HEK293 (cell line): ENCODE results near the gene CD207.

Experiments
- CTCF ChIA-PET: fragments of 350-600 bp; formaldehyde crosslinking; extraction: SDS; loops from one replicate; lab custom pipeline; 2021; ENCODE audit warnings: antibody characterized with exemption; lab: Yijun Ruan, JAX
- POLR2A ChIA-PET: fragments of 300-600 bp; formaldehyde crosslinking; extraction: SDS; loops from one replicate; lab custom pipeline; 2020; ENCODE audit warnings: antibody characterized with exemption, inconsistent platforms; lab: Yijun Ruan, JAX
- H3K27ac ChIP-seq: fragments of 200-500 bp; sonication (Bioruptor generic); 2 replicates; pipeline ENCODE4 v1.5.1; 2014; ENCODE audit warnings: low read depth, low read length, control low read depth, inconsistent platforms; ENCODE audit errors: extremely low read depth
- H3K36me3 ChIP-seq, 2 experiments: fragments of 200-500 bp in 1 of 2; sonication (Bioruptor generic) in 1 of 2; 1 replicate in 1 of 2; 2 replicates in 1 of 2; pipeline ENCODE4 v1.5.1; 2014 to 2017; ENCODE audit warnings: inconsistent platforms in 2 of 2, low read length in 2 of 2; ENCODE audit not compliant: control insufficient read depth in 2 of 2, insufficient read depth in 1 of 2
- H3K4me1 ChIP-seq: fragments of 200-500 bp; sonication (Bioruptor generic); 2 replicates; pipeline ENCODE4 v1.5.1; 2014; ENCODE audit warnings: mild to moderate bottlenecking, low read length, inconsistent platforms; ENCODE audit not compliant: control insufficient read depth, insufficient read depth
- H3K4me3 ChIP-seq: 2 replicates; pipeline ENCODE4 v1.5.1; 2011; ENCODE audit warnings: low read depth, mild to moderate bottlenecking, control low read depth, low read length, moderate library complexity
- H3K9me3 ChIP-seq: fragments of 200-500 bp; sonication (Bioruptor generic); 2 replicates; pipeline ENCODE4 v1.5.1; 2014; ENCODE audit warnings: low read depth, low read length, inconsistent platforms; ENCODE audit not compliant: control insufficient read depth, insufficient read depth
- HOXA7 ChIP-seq: sonication (generic); formaldehyde crosslinking; IDR thresholded peaks from 2 replicates; pipeline ENCODE4 v1.8.1; 2022; ENCODE audit warnings: missing genetic modification reagents, borderline replicate concordance
- REPIN1 ChIP-seq: fragments of 450-650 bp; formaldehyde crosslinking; IDR thresholded peaks from 2 replicates; pipeline ENCODE4 v1.5.1; 2017; ENCODE audit warnings: missing biosample characterization, missing genetic modification characterization, low read depth
- ZBTB20 ChIP-seq: fragments of 450-650 bp; formaldehyde crosslinking; IDR thresholded peaks from 2 replicates; pipeline ENCODE4 v1.5.1; 2016; ENCODE audit warnings: missing biosample characterization, missing genetic modification characterization
- ZFP3 ChIP-seq: fragments of 450-650 bp; formaldehyde crosslinking; IDR thresholded peaks from 2 replicates; pipeline ENCODE4 v1.5.1; 2016; ENCODE audit warnings: low read depth, missing biosample characterization, missing genetic modification characterization
- ZNF157 ChIP-seq: fragments of 450-650 bp; formaldehyde crosslinking; IDR thresholded peaks from 2 replicates; pipeline ENCODE4 v1.5.1; 2016; ENCODE audit warnings: missing biosample characterization, missing genetic modification characterization
- ZNF354C ChIP-seq: fragments of 450-650 bp; formaldehyde crosslinking; IDR thresholded peaks from 2 replicates; pipeline ENCODE4 v1.5.1; 2016; ENCODE audit warnings: missing biosample characterization, missing genetic modification characterization, low read depth, borderline replicate concordance
- ZNF555 ChIP-seq: fragments of 450-650 bp; formaldehyde crosslinking; conservative IDR thresholded peaks from 2 replicates; pipeline ENCODE4 v1.5.1; 2017; ENCODE audit warnings: missing biosample characterization, mild to moderate bottlenecking, missing genetic modification characterization, inconsistent platforms
- ZNF558 ChIP-seq: fragments of 450-650 bp; formaldehyde crosslinking; IDR thresholded peaks from 2 replicates; pipeline ENCODE4 v1.5.1; 2016; ENCODE audit warnings: missing biosample characterization, missing genetic modification characterization
- ZNF626 ChIP-seq: fragments of 450-650 bp; sonication (Bioruptor Pico); formaldehyde crosslinking; IDR thresholded peaks from 2 replicates; pipeline ENCODE4 v1.5.1; 2018; ENCODE audit warnings: missing biosample characterization, missing genetic modification characterization, inconsistent platforms
- ZNF654 ChIP-seq: fragments of 450-650 bp; formaldehyde crosslinking; IDR thresholded peaks from 2 replicates; pipeline ENCODE4 v1.5.1; 2016; ENCODE audit warnings: low read depth, missing biosample characterization, missing genetic modification characterization
- ZNF660 ChIP-seq: fragments of 450-650 bp; IDR thresholded peaks from 2 replicates; pipeline ENCODE4 v1.5.1; 2018; ENCODE audit warnings: missing biosample characterization, mild to moderate bottlenecking, missing genetic modification characterization
- ZNF701 ChIP-seq: fragments of 450-650 bp; formaldehyde crosslinking; IDR thresholded peaks from 2 replicates; pipeline ENCODE4 v1.5.1; 2016; ENCODE audit warnings: missing biosample characterization, missing genetic modification characterization
- ZNF776 ChIP-seq: fragments of 450-650 bp; formaldehyde crosslinking; IDR thresholded peaks from 2 replicates; pipeline ENCODE4 v1.5.0; 2017; ENCODE audit warnings: missing biosample characterization, missing genetic modification characterization, borderline replicate concordance
- ZNF785 ChIP-seq: fragments of 450-650 bp; formaldehyde crosslinking; IDR thresholded peaks from 2 replicates; pipeline ENCODE4 v1.5.1; 2016; ENCODE audit warnings: missing biosample characterization, missing genetic modification characterization
- TF ChIP-seq, protein P1 (sequence below): fragments of 450-650 bp; formaldehyde crosslinking; IDR thresholded peaks from 2 replicates; pipeline ENCODE4 v1.5.1; 2016; ENCODE audit warnings: missing biosample characterization, missing genetic modification characterization, low read depth
- TF ChIP-seq, protein P2 (sequence below): fragments of 450-650 bp; IDR thresholded peaks from 2 replicates; pipeline ENCODE4 v1.5.1; 2018; ENCODE audit warnings: missing biosample characterization, mild to moderate bottlenecking, missing genetic modification characterization
- TF ChIP-seq, protein P3 (sequence below): fragments of 450-650 bp; formaldehyde crosslinking; IDR thresholded peaks from 2 replicates; pipeline ENCODE4 v1.5.1; 2016; ENCODE audit warnings: missing biosample characterization, missing genetic modification characterization
- TF ChIP-seq, protein P4 (sequence below): fragments of 450-650 bp; formaldehyde crosslinking; IDR thresholded peaks from 2 replicates; pipeline ENCODE4 v1.5.1; 2016; ENCODE audit warnings: missing biosample characterization, missing genetic modification characterization
- TF ChIP-seq, protein P5 (sequence below): fragments of 450-650 bp; formaldehyde crosslinking; IDR thresholded peaks from 2 replicates; pipeline ENCODE4 v1.5.1; 2016; ENCODE audit warnings: missing biosample characterization, missing genetic modification characterization, borderline replicate concordance

CD207 gene

DNA sequence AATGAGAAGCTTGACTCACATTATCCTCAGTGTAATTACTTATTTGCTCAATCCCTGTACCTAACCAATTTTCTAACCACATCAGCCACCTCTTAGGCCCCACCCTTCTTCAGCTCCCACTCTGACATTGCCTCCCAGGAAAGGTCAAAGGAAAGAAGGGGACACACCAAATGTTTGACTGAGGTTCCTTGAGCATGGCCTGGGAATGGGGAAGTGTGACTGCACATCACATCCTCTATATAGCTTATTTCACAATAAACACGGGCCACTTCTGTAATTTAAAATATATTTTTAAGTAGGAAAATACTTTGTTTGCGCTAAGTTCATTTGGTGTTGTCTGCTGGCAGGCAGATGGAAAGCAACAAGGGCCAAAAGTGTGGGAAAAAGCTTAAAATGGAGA lies 42.2 kb downstream of the CD207 start (continued):
- TF ChIP-seq REPIN1 (tag by site-specific recombination) (no peak), ZNF558 (tag by site-specific recombination) (no peak)

DNA sequence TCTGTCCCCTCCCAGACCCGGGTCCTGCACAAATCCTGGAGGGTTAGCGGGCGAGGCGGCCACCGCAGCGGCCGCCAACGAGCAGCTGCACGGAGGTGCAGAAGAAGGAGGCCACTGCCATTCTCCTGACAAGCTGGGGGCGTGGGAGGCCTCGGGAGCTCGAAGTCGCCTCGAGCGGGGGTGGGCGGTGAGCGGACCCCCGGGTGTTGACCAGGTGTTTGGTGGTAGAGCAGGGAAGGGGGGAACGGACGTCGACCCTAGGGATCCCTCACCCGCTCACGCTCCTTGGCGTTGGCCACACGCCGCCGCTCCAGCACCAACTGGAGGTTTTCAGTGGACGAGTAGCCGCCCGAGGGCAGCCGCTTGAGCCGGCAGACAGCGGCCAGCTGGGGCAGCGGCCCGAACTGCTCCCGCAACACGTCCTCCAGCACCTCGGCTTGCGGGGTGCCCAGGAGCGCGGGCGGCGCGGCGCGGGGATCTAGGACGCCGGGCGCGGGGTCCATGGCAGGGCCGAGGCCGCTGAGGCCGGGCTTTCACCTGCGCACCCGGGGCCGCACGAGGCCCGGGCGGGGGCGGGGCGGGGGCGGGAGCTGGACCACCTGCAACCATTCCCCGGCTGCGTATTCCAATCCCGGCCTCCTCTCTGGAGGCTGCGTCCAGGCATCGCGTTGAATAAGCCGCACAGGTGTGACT lies 45.3 kb downstream of the CD207 start, which contains the start of gene FIGLA:
FIGLA (minus strand) TSS at position 508 of the 693 bp plus-strand sequence; CDS start at position 503, 5 bp downstream.
- Histone ChIP-seq H3K4me1 (no peaks in the 10 kb centered on the region), H3K4me3 (no peak within 1 kb of the TSS), H3K27ac (no peak within 1 kb of the TSS), H3K9me3 (no peaks in the 10 kb centered on the region), H3K36me3 (no peaks in the 10 kb centered on the region)
- TF ChIP-seq ZNF701 (tag by site-specific recombination) (peak; percentile 68; the same call in 1 of the 2 replicates), HOXA7 (CRISPR knock-in tag) (no peak)
- TF ChIP-seq, protein P1, sequence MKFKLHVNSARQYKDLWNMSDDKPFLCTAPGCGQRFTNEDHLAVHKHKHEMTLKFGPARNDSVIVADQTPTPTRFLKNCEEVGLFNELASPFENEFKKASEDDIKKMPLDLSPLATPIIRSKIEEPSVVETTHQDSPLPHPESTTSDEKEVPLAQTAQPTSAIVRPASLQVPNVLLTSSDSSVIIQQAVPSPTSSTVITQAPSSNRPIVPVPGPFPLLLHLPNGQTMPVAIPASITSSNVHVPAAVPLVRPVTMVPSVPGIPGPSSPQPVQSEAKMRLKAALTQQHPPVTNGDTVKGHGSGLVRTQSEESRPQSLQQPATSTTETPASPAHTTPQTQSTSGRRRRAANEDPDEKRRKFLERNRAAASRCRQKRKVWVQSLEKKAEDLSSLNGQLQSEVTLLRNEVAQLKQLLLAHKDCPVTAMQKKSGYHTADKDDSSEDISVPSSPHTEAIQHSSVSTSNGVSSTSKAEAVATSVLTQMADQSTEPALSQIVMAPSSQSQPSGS (tag by site-specific recombination) = no peak
- ChIA-PET CTCF (interaction anchor here (0.6 to 4.5 kb wide), 10 partner anchors 9 to 1715 kb away, joined by 3 to 32 read pairs (median 4); no protein-coding TSS in a partner anchor), POLR2A (no interaction called here)

DNA sequence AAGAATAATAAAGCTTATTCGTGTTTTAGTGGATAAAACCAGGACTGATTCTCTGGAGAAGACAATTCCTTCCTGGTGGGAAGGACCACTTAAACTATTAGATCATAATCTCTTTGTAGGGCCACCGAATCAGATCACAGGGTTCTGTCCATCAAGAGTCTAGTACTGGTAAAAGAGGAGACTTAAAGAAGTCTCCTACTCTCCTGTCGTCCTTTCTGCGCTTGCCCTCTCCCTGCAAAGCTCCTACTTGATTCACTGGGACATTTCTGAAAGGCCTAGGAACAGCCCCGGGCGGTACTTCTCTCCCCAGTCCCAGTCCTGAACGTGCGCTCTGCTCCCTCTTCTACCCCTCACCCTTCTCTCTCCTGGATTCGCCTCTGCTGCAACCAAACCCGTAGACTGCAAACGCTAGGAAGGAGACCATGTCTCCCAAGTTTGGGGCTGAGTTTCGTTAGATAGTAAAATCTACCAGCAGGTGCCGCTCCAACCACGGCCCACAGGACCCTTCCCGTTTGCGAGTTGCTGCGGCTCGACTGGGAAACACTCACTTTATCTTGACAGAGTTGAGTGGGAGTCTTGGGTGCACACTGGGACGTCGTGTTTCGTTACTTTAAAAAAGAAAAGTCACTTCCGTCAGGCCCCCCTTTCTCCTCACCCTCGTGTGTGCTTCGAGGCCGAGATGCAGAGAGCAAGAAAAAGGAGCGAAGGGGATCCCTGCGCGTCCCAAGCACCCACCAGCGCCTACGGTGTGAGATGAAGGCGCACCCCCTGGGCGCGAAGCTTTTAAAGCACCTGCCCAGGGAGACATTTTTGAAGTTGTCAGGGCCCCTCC lies 46.1 kb downstream of the CD207 start:
- Histone ChIP-seq H3K9me3 (no peaks in the 10 kb centered on the region), H3K36me3 (no peaks in the 10 kb centered on the region), H3K4me1 (no peaks in the 10 kb centered on the region), H3K27ac (no peak overlapping the region), H3K4me3 (no peak overlapping the region)
- ChIA-PET POLR2A (no interaction called here), CTCF (interaction anchor here (0.6 to 4.5 kb wide), 33 partner anchors 8 to 1715 kb away, joined by 3 to 32 read pairs (median 4); partner anchors contain the start of gene NAGK)
- no peak for TF ChIP-seq ZNF157
- TF ChIP-seq, protein P2, sequence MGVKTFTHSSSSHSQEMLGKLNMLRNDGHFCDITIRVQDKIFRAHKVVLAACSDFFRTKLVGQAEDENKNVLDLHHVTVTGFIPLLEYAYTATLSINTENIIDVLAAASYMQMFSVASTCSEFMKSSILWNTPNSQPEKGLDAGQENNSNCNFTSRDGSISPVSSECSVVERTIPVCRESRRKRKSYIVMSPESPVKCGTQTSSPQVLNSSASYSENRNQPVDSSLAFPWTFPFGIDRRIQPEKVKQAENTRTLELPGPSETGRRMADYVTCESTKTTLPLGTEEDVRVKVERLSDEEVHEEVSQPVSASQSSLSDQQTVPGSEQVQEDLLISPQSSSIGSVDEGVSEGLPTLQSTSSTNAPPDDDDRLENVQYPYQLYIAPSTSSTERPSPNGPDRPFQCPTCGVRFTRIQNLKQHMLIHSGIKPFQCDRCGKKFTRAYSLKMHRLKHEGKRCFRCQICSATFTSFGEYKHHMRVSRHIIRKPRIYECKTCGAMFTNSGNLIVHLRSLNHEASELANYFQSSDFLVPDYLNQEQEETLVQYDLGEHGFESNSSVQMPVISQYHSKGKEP (tag by site-specific recombination) = no peak
- TF ChIP-seq, protein P3, sequence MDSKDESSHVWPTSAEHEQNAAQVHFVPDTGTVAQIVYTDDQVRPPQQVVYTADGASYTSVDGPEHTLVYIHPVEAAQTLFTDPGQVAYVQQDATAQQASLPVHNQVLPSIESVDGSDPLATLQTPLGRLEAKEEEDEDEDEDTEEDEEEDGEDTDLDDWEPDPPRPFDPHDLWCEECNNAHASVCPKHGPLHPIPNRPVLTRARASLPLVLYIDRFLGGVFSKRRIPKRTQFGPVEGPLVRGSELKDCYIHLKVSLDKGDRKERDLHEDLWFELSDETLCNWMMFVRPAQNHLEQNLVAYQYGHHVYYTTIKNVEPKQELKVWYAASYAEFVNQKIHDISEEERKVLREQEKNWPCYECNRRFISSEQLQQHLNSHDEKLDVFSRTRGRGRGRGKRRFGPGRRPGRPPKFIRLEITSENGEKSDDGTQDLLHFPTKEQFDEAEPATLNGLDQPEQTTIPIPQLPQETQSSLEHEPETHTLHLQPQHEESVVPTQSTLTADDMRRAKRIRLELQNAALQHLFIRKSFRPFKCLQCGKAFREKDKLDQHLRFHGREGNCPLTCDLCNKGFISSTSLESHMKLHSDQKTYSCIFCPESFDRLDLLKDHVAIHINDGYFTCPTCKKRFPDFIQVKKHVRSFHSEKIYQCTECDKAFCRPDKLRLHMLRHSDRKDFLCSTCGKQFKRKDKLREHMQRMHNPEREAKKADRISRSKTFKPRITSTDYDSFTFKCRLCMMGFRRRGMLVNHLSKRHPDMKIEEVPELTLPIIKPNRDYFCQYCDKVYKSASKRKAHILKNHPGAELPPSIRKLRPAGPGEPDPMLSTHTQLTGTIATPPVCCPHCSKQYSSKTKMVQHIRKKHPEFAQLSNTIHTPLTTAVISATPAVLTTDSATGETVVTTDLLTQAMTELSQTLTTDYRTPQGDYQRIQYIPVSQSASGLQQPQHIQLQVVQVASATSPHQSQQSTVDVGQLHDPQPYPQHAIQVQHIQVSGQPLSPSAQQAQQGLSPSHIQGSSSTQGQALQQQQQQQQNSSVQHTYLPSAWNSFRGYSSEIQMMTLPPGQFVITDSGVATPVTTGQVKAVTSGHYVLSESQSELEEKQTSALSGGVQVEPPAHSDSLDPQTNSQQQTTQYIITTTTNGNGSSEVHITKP = peak; percentile 68
- no peak for TF ChIP-seq ZNF555
- TF ChIP-seq ZNF626 = no peak
- no peak for TF ChIP-seq ZNF354C (tag by site-specific recombination)
- TF ChIP-seq ZNF660 (tag by site-specific recombination) = 0 out of 2 replicates have a peak, but pooled peaks have one; percentile 13
- TF ChIP-seq ZNF785 (tag by site-specific recombination) = no peak
- TF ChIP-seq ZFP3 (tag by site-specific recombination) = no peak
- 0 out of 2 replicates have a peak, but pooled peaks have one; percentile 41 for TF ChIP-seq ZBTB20 (tag by site-specific recombination)
- no peak for TF ChIP-seq ZNF776
- TF ChIP-seq, protein P4, sequence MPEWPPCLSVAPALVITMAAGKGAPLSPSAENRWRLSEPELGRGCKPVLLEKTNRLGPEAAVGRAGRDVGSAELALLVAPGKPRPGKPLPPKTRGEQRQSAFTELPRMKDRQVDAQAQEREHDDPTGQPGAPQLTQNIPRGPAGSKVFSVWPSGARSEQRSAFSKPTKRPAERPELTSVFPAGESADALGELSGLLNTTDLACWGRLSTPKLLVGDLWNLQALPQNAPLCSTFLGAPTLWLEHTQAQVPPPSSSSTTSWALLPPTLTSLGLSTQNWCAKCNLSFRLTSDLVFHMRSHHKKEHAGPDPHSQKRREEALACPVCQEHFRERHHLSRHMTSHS (tag by site-specific recombination) = no peak
- TF ChIP-seq, protein P5, sequence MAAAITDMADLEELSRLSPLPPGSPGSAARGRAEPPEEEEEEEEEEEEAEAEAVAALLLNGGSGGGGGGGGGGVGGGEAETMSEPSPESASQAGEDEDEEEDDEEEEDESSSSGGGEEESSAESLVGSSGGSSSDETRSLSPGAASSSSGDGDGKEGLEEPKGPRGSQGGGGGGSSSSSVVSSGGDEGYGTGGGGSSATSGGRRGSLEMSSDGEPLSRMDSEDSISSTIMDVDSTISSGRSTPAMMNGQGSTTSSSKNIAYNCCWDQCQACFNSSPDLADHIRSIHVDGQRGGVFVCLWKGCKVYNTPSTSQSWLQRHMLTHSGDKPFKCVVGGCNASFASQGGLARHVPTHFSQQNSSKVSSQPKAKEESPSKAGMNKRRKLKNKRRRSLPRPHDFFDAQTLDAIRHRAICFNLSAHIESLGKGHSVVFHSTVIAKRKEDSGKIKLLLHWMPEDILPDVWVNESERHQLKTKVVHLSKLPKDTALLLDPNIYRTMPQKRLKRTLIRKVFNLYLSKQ (tag by site-specific recombination) = no peak
- peak; percentile 91 for TF ChIP-seq ZNF654 (tag by site-specific recombination)
